H9 (cell line): ENCODE measurements around the gene R3HDML. TPM values are rescaled to one million over a fixed set of nuclear protein-coding genes. Genes with fewer than 3 reads are reported as not detected.

Source experiments
- DNase-seq: peaks from one replicate; pipeline ENCODE4 v3.0.0-alpha.2; 2017
- H2AFZ ChIP-seq: one replicate; pipeline ENCODE4 v1.6.1; 2013; ENCODE audit warnings: mild to moderate bottlenecking, low read length, control low read depth, moderate library complexity
- H2AK5ac ChIP-seq: 2 replicates; pipeline ENCODE4 v1.6.1; 2013; ENCODE audit warnings: low read length, control low read depth, mixed read lengths; ENCODE audit not compliant: insufficient read length
- H2BK120ac ChIP-seq: one replicate; pipeline ENCODE4 v1.6.1; 2013; ENCODE audit warnings: low read depth, mild to moderate bottlenecking, low read length, control low read depth, inconsistent platforms; ENCODE audit not compliant: poor library complexity, severe bottlenecking
- H2BK12ac ChIP-seq: 2 replicates; pipeline ENCODE4 v1.6.1; 2013; ENCODE audit warnings: low read length, control low read depth, mixed read lengths, low read depth; ENCODE audit not compliant: insufficient read length
- H2BK15ac ChIP-seq: 2 replicates; pipeline ENCODE4 v1.6.1; 2013; ENCODE audit warnings: low read depth, low read length, control low read depth
- H2BK20ac ChIP-seq: one replicate; pipeline ENCODE4 v1.6.1; 2013; ENCODE audit warnings: low read depth, mild to moderate bottlenecking, low read length, control low read depth, inconsistent platforms; ENCODE audit not compliant: poor library complexity, severe bottlenecking
- H2BK5ac ChIP-seq: 2 replicates; pipeline ENCODE4 v1.6.1; 2013; ENCODE audit warnings: low read length, control low read depth, mixed read lengths; ENCODE audit not compliant: insufficient read length
- H3K14ac ChIP-seq: 2 replicates; pipeline ENCODE4 v1.6.1; 2013; ENCODE audit warnings: low read length, control low read depth; ENCODE audit not compliant: insufficient read depth
- H3K18ac ChIP-seq: 2 replicates; pipeline ENCODE4 v1.6.1; 2013; ENCODE audit warnings: low read depth, mild to moderate bottlenecking, mixed read lengths, low read length, control low read depth; ENCODE audit not compliant: insufficient read length
- H3K23ac ChIP-seq: 2 replicates; pipeline ENCODE4 v1.6.1; 2013; ENCODE audit warnings: low read length, control low read depth, mixed read lengths, low read depth; ENCODE audit not compliant: insufficient read length
- H3K23me2 ChIP-seq: 2 replicates; pipeline ENCODE4 v1.6.1; 2013; ENCODE audit warnings: low read depth, mild to moderate bottlenecking, mixed read lengths, low read length, control low read depth; ENCODE audit not compliant: insufficient read length, poor library complexity, severe bottlenecking
- H3K27ac ChIP-seq: 2 replicates; pipeline ENCODE4 v1.5.1; 2013; ENCODE audit warnings: low read length, control low read depth, mixed read lengths, low read depth; ENCODE audit not compliant: insufficient read length
- H3K27me3 ChIP-seq: 2 replicates; pipeline ENCODE4 v1.6.1; 2013; ENCODE audit warnings: low read length, control low read depth, inconsistent platforms; ENCODE audit not compliant: insufficient read depth
- H3K4ac ChIP-seq: 2 replicates; pipeline ENCODE4 v1.6.1; 2013; ENCODE audit warnings: low read depth, mild to moderate bottlenecking, control low read depth, inconsistent platforms, low read length, moderate library complexity
- H3K4me1 ChIP-seq: 2 replicates; pipeline ENCODE4 v1.6.1; 2013; ENCODE audit warnings: low read length, control low read depth, inconsistent platforms; ENCODE audit not compliant: insufficient read depth
- H3K4me2 ChIP-seq: 2 replicates; pipeline ENCODE4 v1.6.1; 2013; ENCODE audit warnings: low read length, control low read depth, mixed read lengths; ENCODE audit not compliant: insufficient read length, insufficient read depth
- H3K56ac ChIP-seq: 2 replicates; pipeline ENCODE4 v1.6.1; 2013; ENCODE audit warnings: low read depth, mild to moderate bottlenecking, mixed read lengths, low read length, control low read depth; ENCODE audit not compliant: insufficient read length
- H3K79me1 ChIP-seq: 2 replicates; pipeline ENCODE4 v1.6.1; 2013; ENCODE audit warnings: low read depth, mild to moderate bottlenecking, moderate library complexity, low read length, control low read depth, inconsistent platforms; ENCODE audit not compliant: insufficient read depth, poor library complexity, severe bottlenecking
- H3K79me2 ChIP-seq: 2 replicates; pipeline ENCODE4 v1.6.1; 2013; ENCODE audit warnings: low read length, control low read depth, inconsistent platforms; ENCODE audit not compliant: insufficient read depth
- H3K9ac ChIP-seq: 2 replicates; pipeline ENCODE4 v1.6.1; 2013; ENCODE audit warnings: low read length, control low read depth, mixed read lengths; ENCODE audit not compliant: insufficient read length; ENCODE audit errors: extremely low read depth
- H3K9me3 ChIP-seq: one replicate; pipeline ENCODE4 v1.6.1; 2013; ENCODE audit warnings: low read depth, low read length, inconsistent platforms; ENCODE audit not compliant: control insufficient read depth
- H3T11ph ChIP-seq: one replicate; pipeline ENCODE4 v1.6.1; 2013; ENCODE audit warnings: mild to moderate bottlenecking, low read length, control low read depth, inconsistent platforms
- H4K20me1 ChIP-seq: one replicate; pipeline ENCODE4 v1.6.1; 2013; ENCODE audit not compliant: control insufficient read depth, insufficient read length, insufficient read depth
- H4K5ac ChIP-seq: 2 replicates; pipeline ENCODE4 v1.6.1; 2013; ENCODE audit warnings: low read depth, mild to moderate bottlenecking, mixed read lengths, low read length, control low read depth; ENCODE audit not compliant: insufficient read length
- H4K8ac ChIP-seq: replicated peaks from 2 replicates; pipeline ENCODE4 v1.6.1; 2013; ENCODE audit warnings: low read length, control low read depth, mixed read lengths, low read depth; ENCODE audit not compliant: insufficient read length
- H4K91ac ChIP-seq: 2 replicates; pipeline ENCODE4 v1.6.1; 2013; ENCODE audit warnings: low read depth, mild to moderate bottlenecking, moderate library complexity, mixed read lengths, low read length, control low read depth; ENCODE audit not compliant: insufficient read length
- H3K27ac Mint-ChIP-seq, 3 experiments: 2 replicates in 2 of 3; 3 replicates in 1 of 3; pipeline ENCODE4 v1.8.0; 2020 to 2021; ENCODE audit warnings: mixed read lengths in 3 of 3, mild to moderate bottlenecking in 1 of 3, moderate library complexity in 1 of 3
- H3K27me3 Mint-ChIP-seq: 2 replicates; pipeline ENCODE4 v1.8.0; 2021; ENCODE audit warnings: low read depth, mild to moderate bottlenecking, moderate library complexity, mixed read lengths
- H3K36me3 Mint-ChIP-seq, 3 experiments: 2 replicates in 2 of 3; 3 replicates in 1 of 3; pipeline ENCODE4 v1.8.0; 2020 to 2021; ENCODE audit warnings: low read depth in 3 of 3, mixed read lengths in 3 of 3; ENCODE audit not compliant: insufficient read depth in 1 of 3
- H3K4me1 Mint-ChIP-seq, 2 experiments: 2 replicates each; pipeline ENCODE4 v1.8.0; 2020; ENCODE audit warnings: mixed read lengths in 2 of 2
- H3K4me3 Mint-ChIP-seq, 2 experiments: 2 replicates in 1 of 2; 3 replicates in 1 of 2; pipeline ENCODE4 v1.8.0; 2020 to 2021; ENCODE audit warnings: mild to moderate bottlenecking in 2 of 2, mixed read lengths in 2 of 2, moderate library complexity in 1 of 2
- H3K9me3 Mint-ChIP-seq, 2 experiments: 2 replicates in 1 of 2; 3 replicates in 1 of 2; pipeline ENCODE4 v1.8.0; 2020; ENCODE audit warnings: mild to moderate bottlenecking in 2 of 2, mixed read lengths in 2 of 2, moderate library complexity in 1 of 2
- CTCF ChIP-seq: fragments of 200-600 bp; sonication (generic); conservative IDR thresholded peaks from 3 replicates; pipeline ENCODE4 v1.8.0; 2021; ENCODE audit warnings: antibody characterized with exemption, mild to moderate bottlenecking
- WGBS: extraction: QIAGEN DNeasy Blood & Tissue Kit; methylation state at CpG from one replicate; pipeline ENCODE4 v1.1.7; 2013; ENCODE audit warnings: missing lambda C conversion rate, low lambda C conversion rate, mixed read lengths; ENCODE audit not compliant: insufficient read length; ENCODE audit errors: extremely low coverage; 5-methylcytosine and 5-hydroxymethylcytosine counted together
- total RNA-seq: library from RNA; stranded (reverse); gene quantifications from 2 replicates; pipeline ENCODE4 v1.2.1, GENCODE V29; 2021

R3HDML gene
- total RNA-seq, 1 experiment from 2014 or later: not detected

- Histone ChIP-seq H3K14ac (no peak within 1 kb of the TSS; the same call in 1 of the 2 replicates), H3K18ac (no peak within 1 kb of the TSS), H2BK15ac (no peak within 1 kb of the TSS), H2BK20ac (no peak within 1 kb of the TSS), H4K20me1 (no peaks in the 10 kb centered on the region), H3K79me2 (no peaks in the 10 kb centered on the region), H3K4me1 (no peaks in the 10 kb centered on the region), H2AK5ac (no peak within 1 kb of the TSS), H2BK120ac (no peak within 1 kb of the TSS), H4K8ac (no peak within 1 kb of the TSS), H3K9ac (peak within 1 kb of the TSS; percentile 25), H3K23me2 (no peaks in the 10 kb centered on the region), H4K91ac (no peak within 1 kb of the TSS), H3K23ac (no peak within 1 kb of the TSS), H3T11ph (no peak within 1 kb of the TSS), H2BK12ac (no peak within 1 kb of the TSS), H3K56ac (no peak within 1 kb of the TSS), H4K5ac (no peak within 1 kb of the TSS), H2AFZ (no peak within 1 kb of the TSS), H2BK5ac (no peak within 1 kb of the TSS), H3K79me1 (no peaks in the 10 kb centered on the region), H3K9me3 (no peaks in the 10 kb centered on the region), H3K27ac (no peak within 1 kb of the TSS), H3K4me2 (no peak within 1 kb of the TSS), H3K27me3 (no peaks in the 10 kb centered on the region), H3K4ac (no peak within 1 kb of the TSS)
- H3K27ac Mint-ChIP-seq: no peak within 1 kb of the TSS
- peaks cover 2% of the 10 kb centered on the region for H3K27me3 Mint-ChIP-seq
- H3K4me1 Mint-ChIP-seq: peaks cover 6 to 15% of the 10 kb centered on the region in 2 experiments; a peak in 3 of 4 replicates
- WGBS: no CpG with 5 or more reads among the region's 40 CpGs
- H3K9me3 Mint-ChIP-seq: no peaks in the 10 kb centered on the region; a peak in 1 of 5 replicates
- no peaks in the 10 kb centered on the region for H3K36me3 Mint-ChIP-seq
- no peak for TF ChIP-seq CTCF
- H3K4me3 Mint-ChIP-seq: no peak within 1 kb of the TSS; a peak in 1 of 5 replicates
- no peak for DNase-seq
Measured at GRCh38 chr20:44355498-44356352, 18.9 kb downstream of the R3HDML start, which contains the start of gene HNF4A. Gene HNF4A, plus strand, starts transcription at chr20:44355699. Its CDS starts 106 bp downstream, at chr20:44355805.
